GM12878 (cell line): ENCODE data around the gene LAMA2. TPM values are rescaled to one million over a fixed set of nuclear protein-coding genes. Genes with fewer than 3 reads are reported as not detected.

Experiments
- ATAC-seq: fragments of 200-7000 bp; cut with Tn5 transposase; 3 replicates; pipeline ENCODE4 v1.9.1; 2020; ENCODE audit warnings: mild to moderate bottlenecking, moderate library complexity
- BruUV-seq: library from RNA; stranded (reverse); fragments of 400-500 nt; replicated peaks from 2 replicates; lab custom pipeline; 2021; lab: Mats Ljungman, UMichigan
- CTCF ChIA-PET: fragments of 300-600 bp; sonication (Branson Sonifier 250); formaldehyde crosslinking; extraction: SDS; loops from one replicate; lab custom pipeline; 2021; ENCODE audit warnings: inconsistent platforms; lab: Yijun Ruan, JAX
- POLR2A ChIA-PET: fragments of 350-600 bp; formaldehyde crosslinking; extraction: SDS; loops from one replicate; lab custom pipeline; 2021; ENCODE audit warnings: inconsistent platforms; lab: Charles Lee
- RAD21 ChIA-PET: fragments of 300-600 bp; sonication (Branson Sonifier 250); formaldehyde crosslinking; loops from one replicate; lab custom pipeline; 2023; ENCODE audit warnings: antibody characterized with exemption; ENCODE audit not compliant: unreplicated experiment; lab: Charles Lee
- SMC1A ChIA-PET: fragments of 300-600 bp; sonication (Branson Sonifier 250); formaldehyde crosslinking; loops from one replicate; lab custom pipeline; 2023; ENCODE audit not compliant: unreplicated experiment, uncharacterized antibody; lab: Charles Lee
- DNase-seq: peaks from one replicate; pipeline ENCODE4 v3.0.0-alpha.2; 2011; ENCODE audit warnings: low read depth, low spot score
- FAIRE-seq: peaks from 3 replicates; lab custom pipeline; 2011; peaks lifted over from hg19 to GRCh38; lab: Jason Lieb, UNC
- H2AFZ ChIP-seq: 2 replicates; pipeline ENCODE4 v1.6.0; 2011; ENCODE audit warnings: low read depth, low read length, control low read depth; ENCODE audit not compliant: control insufficient read depth
- H3K27ac ChIP-seq: 2 replicates; pipeline ENCODE4 v1.5.1; 2011; ENCODE audit warnings: control low read depth; ENCODE audit not compliant: control insufficient read depth, insufficient read depth
- H3K27me3 ChIP-seq, 2 experiments: replicated peaks in 1 of 2; 2 replicates each; pipeline versions ENCODE4 v1.6.0 to v1.6.1; 2011; ENCODE audit warnings: low read length in 1 of 2; ENCODE audit not compliant: control insufficient read depth in 2 of 2, insufficient read depth in 2 of 2
- H3K36me3 ChIP-seq, 2 experiments: 2 replicates each; pipeline ENCODE4 v1.5.1; 2011; ENCODE audit warnings: low read length in 1 of 2; ENCODE audit not compliant: control insufficient read depth in 2 of 2, insufficient read depth in 2 of 2
- H3K4me1 ChIP-seq: 2 replicates; pipeline ENCODE4 v1.6.1; 2011; ENCODE audit warnings: mild to moderate bottlenecking, low read length, moderate library complexity, mixed read lengths; ENCODE audit not compliant: control insufficient read depth, insufficient read depth
- H3K4me2 ChIP-seq: 2 replicates; pipeline ENCODE4 v1.6.0; 2011; ENCODE audit warnings: control low read depth; ENCODE audit not compliant: control insufficient read depth, insufficient read depth
- H3K4me3 ChIP-seq: fragments of 200-600 bp; sonication (generic); 2 replicates; pipeline ENCODE4 v1.5.1; 2016
- H3K79me2 ChIP-seq: 2 replicates; pipeline ENCODE4 v1.6.0; 2011; ENCODE audit warnings: low read length; ENCODE audit not compliant: control insufficient read depth, insufficient read depth
- H3K9ac ChIP-seq: 2 replicates; pipeline ENCODE4 v1.8.0; 2011; ENCODE audit warnings: low read length, control low read depth, mixed read lengths; ENCODE audit not compliant: control insufficient read depth, insufficient read depth
- H3K9me3 ChIP-seq: replicated peaks from 3 replicates; pipeline ENCODE4 v1.5.1; 2011; ENCODE audit warnings: mild to moderate bottlenecking, low read length; ENCODE audit not compliant: control insufficient read depth, insufficient read depth
- H4K20me1 ChIP-seq: 2 replicates; pipeline ENCODE4 v1.6.0; 2011; ENCODE audit not compliant: control insufficient read depth, insufficient read depth
- BCL11A ChIP-seq: IDR thresholded peaks from 2 replicates; pipeline ENCODE4 v1.6.1; 2011; ENCODE audit warnings: low read depth, low read length
- CBX5 ChIP-seq: sonication (generic); IDR thresholded peaks from 2 replicates; pipeline ENCODE4 v1.6.1; 2016; ENCODE audit warnings: low read depth, moderate library complexity, mild to moderate bottlenecking, inconsistent platforms
- CEBPB ChIP-seq, 2 experiments: fragments of 150-350 bp in 1 of 2; IDR thresholded peaks; 2 replicates each; pipeline ENCODE4 v1.6.1; 2012 to 2014; ENCODE audit warnings: low read depth in 2 of 2, low read length in 2 of 2, borderline replicate concordance in 1 of 2, inconsistent platforms in 1 of 2
- HSF1 ChIP-seq: fragments of 150-350 bp; IDR thresholded peaks from 2 replicates; pipeline ENCODE4 v1.6.1; 2014; ENCODE audit warnings: mild to moderate bottlenecking, low read depth, low read length
- NR2C1 ChIP-seq: fragments of 450-650 bp; IDR thresholded peaks from 2 replicates; pipeline ENCODE4 v1.6.1; 2017; ENCODE audit warnings: antibody characterized with exemption, mild to moderate bottlenecking, moderate library complexity
- RAD51 ChIP-seq: fragments of 450-650 bp; IDR thresholded peaks from 2 replicates; pipeline ENCODE4 v1.6.1; 2016; ENCODE audit warnings: moderate library complexity, mild to moderate bottlenecking, inconsistent platforms
- RFX5 ChIP-seq: IDR thresholded peaks from 2 replicates; pipeline ENCODE4 v1.6.1; 2011; ENCODE audit warnings: low read depth, low read length, improper control_type of control experiment
- SKIL ChIP-seq: fragments of 450-650 bp; IDR thresholded peaks from 2 replicates; pipeline ENCODE4 v1.6.1; 2017; ENCODE audit warnings: mild to moderate bottlenecking, low read depth, inconsistent platforms; ENCODE audit not compliant: poor library complexity, severe bottlenecking
- STAT1 ChIP-seq: fragments of 450-650 bp; conservative IDR thresholded peaks from 2 replicates; pipeline ENCODE4 v1.6.1; 2014; ENCODE audit warnings: antibody characterized with exemption, mild to moderate bottlenecking
- TCF3 ChIP-seq: IDR thresholded peaks from 2 replicates; pipeline ENCODE4 v1.6.1; 2012; ENCODE audit warnings: low read depth, mild to moderate bottlenecking, low read length, borderline replicate concordance; ENCODE audit not compliant: insufficient read depth
- ZBED1 ChIP-seq: IDR thresholded peaks from 2 replicates; pipeline ENCODE4 v1.6.1; 2016; ENCODE audit warnings: borderline replicate concordance
- in situ Hi-C: fragments of 300-500 bp; cut with MboI; formaldehyde crosslinking; loops from 9 replicates; pipeline ENCODE4 v1.14.3; 2018; ENCODE audit warnings: mixed read lengths
- intact Hi-C: fragments of 100-400 bp; cut with micrococcal nuclease; formaldehyde crosslinking; loops from one replicate; pipeline ENCODE4 v1.14.2; 2022; ENCODE audit not compliant: unreplicated experiment
- polyA plus RNA-seq, 11 experiments: library from polyadenylated mRNA; depleted of rRNA in 4 of 11; unstranded in 6 of 11; stranded (reverse) in 5 of 11; fragments of >200 nt; fragmentation: Nextera tagmentation in 4 of 11; fragmentation: Illumina TruSeq in 1 of 11; extraction: Ambion mirVana in 4 of 11; extraction: Trizol in 1 of 11; gene quantifications; 1 replicate in 1 of 11; 2 replicates in 10 of 11; pipeline versions ENCODE4 v1.2.1 to v1.2.3, GENCODE V29; 2011 to 2016; ENCODE audit warnings: inconsistent platforms in 2 of 11, missing spikeins in 2 of 11, low read depth in 1 of 11
- total RNA-seq, 4 experiments: library from RNA; depleted of rRNA in 3 of 4; stranded (reverse); fragments of >200 nt in 3 of 4; fragmentation: Illumina TruSeq in 1 of 4; extraction: Trizol in 1 of 4; gene quantifications; 2 replicates each; pipeline versions ENCODE4 v1.2.1 to v1.2.3, GENCODE V29; 2013 to 2021

Gene LAMA2
- total and polyA plus RNA-seq, 10 of the 15 experiments (the other 5 are each of a cell fraction or from before 2014, with no cell fraction given) = 0.04 to 2.0 (median 0.37) TPM; not detected in 1

- no peaks in the 10 kb centered on the region for H3K36me3 ChIP-seq
- ATAC-seq (no peak), DNase-seq (no peak), FAIRE-seq (no peak)
- intact Hi-C loops = no loop called here
- H3K4me2 ChIP-seq = no peak overlapping the region
- TF ChIP-seq BCL11A = no peak
- no peak for TF ChIP-seq TCF3
- TF ChIP-seq STAT1 = no peak
- no peak for TF ChIP-seq RAD51
- TF ChIP-seq CEBPB (IDR thresholded peaks at IDR 0.05; ENCODE audit: borderline replicate concordance in 1 of 2, low read depth in 2 of 2, low read length in 2 of 2) = no peak
- TF ChIP-seq RFX5 = no peak
- no peak for TF ChIP-seq NR2C1
- no peak for TF ChIP-seq SKIL
- no peak for TF ChIP-seq ZBED1
- TF ChIP-seq CBX5 = no peak
- no peak for TF ChIP-seq HSF1
- RAD21 ChIA-PET = no interaction called here
- POLR2A ChIA-PET = no interaction called here
- H3K4me1 ChIP-seq = no peaks in the 10 kb centered on the region
- no peaks in the 10 kb centered on the region for H3K79me2 ChIP-seq
- H3K4me3 ChIP-seq = no peak overlapping the region
- no peak overlapping the region for H3K27ac ChIP-seq
- H3K27me3 ChIP-seq = no peaks in the 10 kb centered on the region
- no TSS peak for BruUV-seq
- no peak overlapping the region for H3K9ac ChIP-seq
- H4K20me1 ChIP-seq = no peaks in the 10 kb centered on the region
- SMC1A ChIA-PET = no interaction called here
- CTCF ChIA-PET = interaction anchor here (0.6 to 1.4 kb wide), 3 partner anchors 34 to 295 kb away, joined by 3 to 5 read pairs (median 3); no protein-coding TSS in a partner anchor
- no peaks in the 10 kb centered on the region for H3K9me3 ChIP-seq
- in situ Hi-C loops = no loop called here
- no peak overlapping the region for H2AFZ ChIP-seq
These were observed 332.3 kb downstream of the LAMA2 start for GRCh38 chr6:129215246-129215645.
